ENCODE data around the gene DELE1. TPM values are rescaled to one million over a fixed set of nuclear protein-coding genes. Genes with fewer than 3 reads are reported as not detected.
A peak's percentile ranks its signal among the peaks of the same experiment; 100 is the strongest.
"Not testable (repeated sequence)": the region's sequence is repeated elsewhere in the genome, so short reads cannot be mapped to it uniquely, and the experiment has no call there.

The DELE1 gene
- total RNA-seq, 4 donors from 2014 or later: 76.0 to 144 (median 96.0) TPM

- H3K27ac ChIP-seq: no peak overlapping the region
- no peaks in the 10 kb centered on the region for H3K9me3 ChIP-seq
- peaks cover 0 to 10% of the 10 kb centered on the region in 2 donors for H3K27me3 ChIP-seq
These were observed 41.0 kb upstream of the DELE1 start for GRCh38 chr5:141882594-141883183.

GRCh38 chr5:141883184-141883891 lies 40.3 kb upstream of the DELE1 start:
- H3K4me1 ChIP-seq: peaks cover 0 to 7% (median 5%) of the 10 kb centered on the region in 4 donors
- no peak overlapping the region for H3K4me3 ChIP-seq
- DNase-seq: peak in 1 of 3 donors; percentile 53
- H3K36me3 ChIP-seq: no peaks in the 10 kb centered on the region
- peaks cover 0 to 10% of the 10 kb centered on the region in 2 donors for H3K27me3 ChIP-seq
- no peak overlapping the region for H3K27ac ChIP-seq
- TF ChIP-seq POLR2A (IDR thresholded peaks at IDR 0.05) (no peak), CTCF (IDR thresholded peaks at IDR 0.05) (no peak)
- H3K9me3 ChIP-seq: no peaks in the 10 kb centered on the region

More at GRCh38 chr5:141882594-141883183, 41.0 kb upstream of the DELE1 start:
- no peak for TF ChIP-seq CTCF (IDR thresholded peaks at IDR 0.05)
- TF ChIP-seq POLR2A (IDR thresholded peaks at IDR 0.05): no peak
- peaks cover 0 to 14% (median 8%) of the 10 kb centered on the region in 4 donors for H3K4me1 ChIP-seq
- H3K4me3 ChIP-seq: no peak overlapping the region
- H3K36me3 ChIP-seq: no peaks in the 10 kb centered on the region
- no peak for DNase-seq

DNA sequence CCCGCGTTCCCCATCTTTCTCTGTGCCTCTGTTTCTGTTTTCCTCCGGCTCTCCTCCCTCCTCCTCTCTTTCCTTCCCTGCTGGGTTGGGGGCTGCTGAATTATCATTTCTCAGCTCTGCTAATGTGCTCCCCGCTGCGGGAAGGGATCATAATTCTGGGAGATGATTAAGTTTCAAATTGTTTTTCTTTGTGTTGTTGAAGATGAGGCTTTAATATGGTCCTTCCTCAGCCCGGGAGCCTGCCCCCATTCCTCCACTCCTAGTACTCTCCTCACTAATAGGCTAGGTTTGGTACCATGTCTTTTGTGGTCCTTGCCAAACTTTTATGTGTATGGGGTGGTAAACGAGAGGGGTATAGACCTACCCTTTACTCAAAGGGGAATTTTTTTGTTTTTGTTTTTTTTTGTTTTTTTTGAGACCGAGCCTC lies 39.8 kb upstream of the DELE1 start:
- Histone ChIP-seq H3K27me3 (peaks cover 0 to 10% of the 10 kb centered on the region in 2 donors), H3K4me1 (peaks cover 0 to 1% (median under 1%) of the 10 kb centered on the region in 4 donors), H3K36me3 (no peaks in the 10 kb centered on the region), H3K27ac (no peak overlapping the region), H3K9me3 (no peaks in the 10 kb centered on the region), H3K4me3 (no peak overlapping the region)
- DNase-seq: no peak
- TF ChIP-seq POLR2A (IDR thresholded peaks at IDR 0.05): no peak
- TF ChIP-seq CTCF (IDR thresholded peaks at IDR 0.05): no peak

DNA sequence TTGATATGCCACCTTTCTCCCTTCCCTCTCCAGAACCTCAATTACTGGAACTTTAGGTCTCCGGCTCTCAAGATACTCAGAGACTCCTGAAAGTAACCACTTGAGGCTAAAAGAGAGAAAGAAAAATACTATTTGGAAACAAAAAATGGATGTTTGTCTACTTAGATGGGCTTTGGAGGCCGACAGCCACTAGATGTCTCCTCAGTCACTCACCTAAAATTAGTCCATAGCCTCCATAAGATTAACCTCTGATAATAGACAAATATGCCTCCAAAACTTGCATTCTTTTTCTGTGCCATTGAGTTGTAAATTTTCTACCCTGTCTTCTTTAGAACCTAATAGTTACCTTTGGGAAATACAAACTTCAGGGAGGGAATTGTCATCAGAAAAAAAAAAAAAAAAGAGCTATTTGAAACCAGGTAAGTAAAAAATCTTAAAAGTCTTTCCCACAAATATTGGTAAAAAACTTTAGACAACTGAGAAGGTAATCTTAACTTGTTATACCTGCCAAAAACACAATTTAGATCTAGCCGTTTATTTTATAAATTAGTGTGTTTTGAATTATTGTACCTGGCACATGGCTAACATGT lies 34.3 kb upstream of the DELE1 start:
- no peak for DNase-seq
- H3K4me3 ChIP-seq: no peak overlapping the region
- no peaks in the 10 kb centered on the region for H3K27me3 ChIP-seq

DNA sequence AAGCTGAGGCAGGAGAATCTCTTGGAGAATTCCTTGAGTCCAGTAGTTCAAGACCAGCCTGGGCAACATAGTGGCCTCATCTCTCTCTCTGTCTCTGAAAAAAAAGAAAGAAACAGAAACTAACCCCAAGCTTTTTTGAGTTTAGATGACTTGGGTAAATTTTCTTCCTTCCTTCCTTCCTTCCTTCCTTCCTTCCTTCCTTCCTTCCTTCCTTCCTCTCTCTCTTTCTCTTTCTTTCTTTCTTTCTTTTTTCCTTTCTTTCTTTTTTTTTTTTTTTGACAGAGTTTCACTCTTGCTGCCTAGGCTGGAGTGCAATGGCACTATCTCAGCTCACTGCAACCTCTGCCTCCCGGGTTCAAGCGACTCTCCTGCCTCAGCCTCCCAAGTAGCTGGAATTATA lies 33.2 kb upstream of the DELE1 start:
- DNase-seq, H3K27me3 ChIP-seq, H3K4me3 ChIP-seq, H3K4me1 ChIP-seq, H3K9me3 ChIP-seq, H3K36me3 ChIP-seq, H3K27ac ChIP-seq: not testable (repeated sequence)

More for the DNA sequence above, 34.3 kb upstream of the DELE1 start:
- TF ChIP-seq POLR2A (IDR thresholded peaks at IDR 0.05) (no peak), CTCF (IDR thresholded peaks at IDR 0.05) (peak in 3 of 6 experiments; percentile 9 to 25 (median 18))
- Histone ChIP-seq H3K9me3 (no peaks in the 10 kb centered on the region), H3K27ac (no peak overlapping the region), H3K36me3 (no peaks in the 10 kb centered on the region), H3K4me1 (no peaks in the 10 kb centered on the region)

- TF ChIP-seq POLR2A (IDR thresholded peaks at IDR 0.05) (no peak), CTCF (IDR thresholded peaks at IDR 0.05) (no peak)
- no peaks in the 10 kb centered on the region for H3K36me3 ChIP-seq
- no peak for DNase-seq
These were observed 26.2 kb upstream of the DELE1 start for GRCh38 chr5:141897425-141897824.

More at GRCh38 chr5:141897425-141897824, 26.2 kb upstream of the DELE1 start:
- no peaks in the 10 kb centered on the region for H3K4me1 ChIP-seq
- H3K27me3 ChIP-seq: no peaks in the 10 kb centered on the region
- no peak overlapping the region for H3K27ac ChIP-seq
- no peaks in the 10 kb centered on the region for H3K9me3 ChIP-seq
- H3K4me3 ChIP-seq: no peak overlapping the region
